ENCODE results near the gene CASKIN1.

CASKIN1 gene

DNA sequence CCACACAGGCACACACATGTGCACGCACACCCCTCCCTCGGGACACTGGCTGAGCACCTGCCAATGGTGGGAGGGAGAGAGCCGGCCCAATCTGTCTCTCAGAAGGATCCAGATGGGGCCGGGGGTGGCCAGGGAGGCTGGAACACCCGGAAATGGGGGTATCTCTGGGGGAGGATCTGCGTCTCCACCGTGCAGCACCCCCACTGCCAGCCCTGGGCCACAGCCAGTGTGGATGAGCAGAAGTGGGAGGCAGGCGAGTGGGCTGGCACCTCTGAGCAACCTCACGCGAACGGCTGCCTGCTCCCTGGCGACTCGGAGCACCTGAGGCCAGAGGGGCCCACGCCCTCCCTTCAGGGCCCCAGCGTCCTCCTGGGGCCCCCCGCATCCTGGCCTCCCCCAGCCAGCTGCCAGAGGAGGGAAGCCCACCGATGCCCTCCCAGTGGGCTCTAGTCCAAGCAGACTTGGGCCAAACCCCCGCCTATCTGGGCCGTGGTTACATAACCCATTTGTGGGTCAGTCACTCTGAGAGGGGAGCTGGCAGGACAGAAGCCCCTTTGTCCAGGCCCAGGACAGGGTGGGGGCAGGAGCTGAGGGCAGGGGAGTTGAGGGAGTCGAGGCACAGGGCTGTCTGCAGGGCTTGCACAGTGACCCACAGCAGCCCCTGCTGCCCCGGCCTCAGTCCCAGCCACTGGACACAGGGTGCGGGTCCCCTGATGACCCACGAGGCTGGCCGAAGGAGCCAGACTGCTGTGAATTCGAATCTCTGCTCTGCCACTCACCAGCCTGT is 5.6 kb downstream of the CASKIN1 start:
- DNase-seq = no peak

DNA sequence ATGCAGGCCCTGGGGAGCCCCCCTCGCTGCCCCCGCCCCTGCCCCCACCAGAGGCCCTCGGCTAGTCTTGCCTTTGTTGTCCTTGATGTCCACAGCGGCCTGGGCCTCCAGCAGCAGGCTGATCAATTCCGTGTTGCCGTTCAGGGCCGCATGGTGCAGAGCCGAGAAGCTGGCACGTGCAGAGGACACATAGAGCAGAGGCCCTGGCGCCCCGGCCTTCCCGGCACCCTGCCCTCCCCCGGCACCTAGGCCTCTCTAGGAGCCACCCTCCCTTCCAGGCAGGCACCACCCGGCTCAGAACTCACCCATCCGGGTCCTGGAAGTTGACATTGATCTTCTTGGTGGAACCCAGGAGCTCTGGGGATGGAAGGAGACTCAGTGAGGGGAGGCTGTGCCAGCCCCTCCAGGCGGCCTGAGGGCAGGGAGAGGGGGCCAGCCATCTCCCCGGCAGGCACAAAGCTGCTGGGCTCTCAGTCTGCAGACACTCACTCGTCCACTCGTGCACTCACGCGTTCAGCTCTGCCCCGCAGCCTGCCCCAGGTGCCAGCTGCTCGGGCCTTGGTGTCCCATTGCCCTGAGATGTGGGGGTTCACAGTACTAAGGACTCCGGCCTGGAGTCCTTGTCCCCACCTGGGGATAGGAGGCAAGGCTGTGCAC is 6.3 kb downstream of the CASKIN1 start:
- DNase-seq = no peak

DNA sequence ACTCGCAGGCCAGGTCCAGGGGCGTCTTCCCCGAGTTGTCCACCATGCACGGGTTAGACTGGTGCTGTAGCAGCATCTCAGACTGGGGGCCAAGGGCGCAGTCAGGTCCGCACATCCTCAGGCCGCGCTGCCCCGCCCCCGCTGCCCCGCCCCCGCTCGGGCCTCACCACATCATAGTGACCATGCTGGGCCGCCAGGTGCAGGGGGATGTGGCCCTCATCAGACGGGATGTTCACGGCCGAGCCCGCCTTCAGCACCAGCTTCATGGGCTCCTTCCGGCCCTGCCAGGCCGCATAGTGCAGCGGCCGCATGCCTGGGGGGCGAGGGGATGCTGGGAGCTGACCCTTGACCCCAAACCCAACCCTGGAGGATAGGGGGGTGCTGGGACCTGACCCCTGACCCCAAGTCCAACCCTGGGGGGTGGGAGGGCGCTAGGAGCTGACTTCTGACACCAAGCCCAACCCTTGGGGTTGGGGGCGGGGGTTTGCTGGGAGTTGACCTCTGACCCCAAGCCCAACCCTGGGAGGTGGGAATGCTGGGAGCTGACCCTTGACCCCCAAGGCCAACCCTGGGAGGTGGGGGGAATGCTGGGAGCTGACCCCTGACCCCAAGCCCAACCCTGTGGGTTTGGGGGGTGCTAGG is 7.0 kb downstream of the CASKIN1 start:
- no peak for DNase-seq

DNA sequence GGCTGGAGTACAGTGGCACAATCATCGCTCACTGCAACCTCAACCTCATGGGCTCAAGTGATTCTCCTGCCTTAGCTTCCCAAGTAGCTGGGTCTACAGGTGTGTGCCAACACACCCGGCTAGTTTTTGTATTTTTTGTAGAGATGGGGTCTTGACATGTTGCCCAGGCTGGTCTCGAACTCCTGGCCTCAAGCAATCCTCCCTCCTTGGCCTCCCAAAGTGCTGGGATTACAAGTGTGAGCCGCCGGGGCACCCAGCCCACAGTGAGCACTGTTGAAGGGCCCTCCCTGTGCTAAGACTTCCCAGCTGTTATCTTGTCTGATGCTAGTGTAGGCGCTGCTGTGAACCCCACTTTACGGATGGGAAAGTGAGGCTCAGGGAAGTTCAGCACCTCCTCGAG is 8.0 kb downstream of the CASKIN1 start:
- no peak for DNase-seq

DNA sequence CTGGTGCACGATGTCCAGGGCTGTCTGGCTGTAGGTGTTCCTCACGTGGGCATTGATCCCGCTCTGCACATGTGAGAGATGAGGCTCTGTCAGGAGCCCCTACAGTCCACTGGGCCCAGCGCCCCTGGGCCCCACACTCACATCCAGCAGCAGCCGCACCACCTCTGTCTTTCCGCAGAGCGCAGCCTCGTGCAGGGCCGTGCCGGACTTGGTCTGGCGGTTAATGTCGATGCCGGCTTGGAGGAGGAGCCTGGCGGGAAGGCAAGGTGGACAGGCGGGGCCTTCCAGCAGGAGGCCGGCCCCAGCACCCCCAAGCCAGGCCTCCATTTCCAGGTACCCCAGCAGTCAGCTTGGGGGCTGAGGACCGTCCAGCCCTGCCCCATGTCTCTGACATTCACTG is 9.2 kb downstream of the CASKIN1 start:
- DNase-seq = no peak

DNA sequence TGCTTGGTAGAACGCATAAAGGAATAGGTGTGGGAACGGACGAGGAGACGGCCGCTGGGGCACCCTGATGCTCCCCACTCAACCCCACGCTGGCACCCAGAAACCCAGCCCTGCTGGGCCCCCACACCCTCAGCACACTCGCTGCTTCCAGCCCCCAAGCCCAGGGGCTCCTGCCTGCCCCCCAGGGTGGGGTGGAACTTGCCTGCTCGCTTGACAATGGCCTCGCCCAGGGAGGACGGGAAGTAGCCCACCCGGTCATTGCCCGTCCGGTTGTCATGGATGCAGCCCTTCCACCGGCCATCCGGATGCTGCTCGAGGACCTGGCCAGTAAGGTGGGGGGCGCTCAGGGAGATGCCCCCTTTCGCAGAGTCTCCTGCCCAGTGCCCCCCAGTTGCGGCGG is 9.9 kb downstream of the CASKIN1 start:
- DNase-seq = no peak

DNA sequence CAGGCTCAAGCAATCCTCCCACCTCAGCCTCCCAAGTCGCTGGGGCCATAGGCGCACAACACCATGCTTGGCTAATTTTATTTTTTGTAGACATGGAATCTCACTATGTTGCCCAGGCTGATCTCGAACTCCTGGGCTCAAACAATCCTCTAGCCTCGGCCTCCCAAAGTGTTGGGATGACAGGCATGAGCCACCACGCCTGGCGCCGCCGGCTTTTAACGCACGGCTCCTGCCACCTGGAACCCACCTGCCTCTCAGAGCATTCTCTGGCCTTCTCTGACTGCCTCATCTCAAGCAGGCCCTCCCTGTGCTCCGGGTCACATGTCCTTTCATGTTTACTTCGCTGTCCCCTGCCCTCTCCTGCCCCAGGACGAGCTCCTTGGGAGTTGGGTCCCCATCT is 10.3 kb downstream of the CASKIN1 start:
- DNase-seq = no peak

DNA sequence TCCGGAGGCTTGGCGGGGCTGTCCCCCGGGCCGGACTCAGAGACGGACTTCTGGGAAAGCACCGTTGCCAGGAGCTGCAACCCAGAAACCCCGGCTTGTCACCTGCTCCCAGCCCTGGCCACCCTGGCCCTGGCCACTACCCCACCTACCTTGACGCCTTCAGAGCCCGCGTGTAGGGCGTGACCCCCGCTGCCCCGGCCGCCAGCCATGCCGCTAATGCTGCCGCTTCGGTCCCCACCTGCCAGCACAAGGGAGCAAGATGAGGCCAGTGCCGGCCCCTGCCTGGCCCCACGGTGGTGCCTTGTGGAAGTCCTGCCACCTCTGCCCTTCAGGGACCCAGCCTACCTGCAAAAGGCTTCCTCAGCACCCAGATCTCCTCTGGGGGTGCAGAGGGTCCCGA is 11.4 kb downstream of the CASKIN1 start:
- no peak for DNase-seq

DNA sequence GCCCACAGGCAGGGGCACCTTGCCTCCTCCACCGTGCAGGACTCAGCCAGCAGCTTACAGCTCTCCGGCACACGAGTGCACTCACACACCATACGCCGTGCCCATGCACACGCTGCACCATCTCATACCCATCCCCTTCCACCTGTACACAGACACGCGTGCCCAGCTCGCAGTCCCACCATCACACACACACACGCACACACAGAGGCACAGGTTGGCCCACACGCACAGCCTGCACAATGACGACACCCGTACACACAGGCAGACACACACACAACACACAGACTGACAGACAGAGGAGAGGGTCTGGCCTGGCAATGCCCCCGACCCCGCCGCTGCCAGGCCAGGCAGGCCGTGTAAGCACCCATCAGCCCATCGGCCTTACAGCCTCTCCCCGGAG is 12.1 kb downstream of the CASKIN1 start:
- no peak for DNase-seq

DNA sequence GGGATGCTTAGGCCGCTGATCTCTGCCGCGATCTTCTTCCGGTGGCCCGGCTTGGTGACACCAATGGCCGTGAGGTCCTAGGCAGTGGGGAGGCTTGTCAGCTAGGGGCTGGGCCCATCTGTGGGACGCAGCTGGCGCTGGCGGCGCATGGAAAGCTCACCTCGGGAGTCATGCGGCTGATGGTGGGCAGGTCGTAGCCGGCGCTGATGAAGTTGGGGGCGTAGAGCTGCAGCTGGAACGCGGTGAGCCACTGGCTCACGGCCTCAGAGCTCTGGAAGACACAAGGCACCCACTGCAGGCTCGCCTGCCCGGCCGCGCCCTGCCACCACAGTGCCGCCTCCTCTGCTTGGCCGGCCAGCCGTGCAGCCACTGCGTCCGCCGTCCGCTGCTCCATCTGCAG is 12.7 kb downstream of the CASKIN1 start:
- DNase-seq = no peak

DNA sequence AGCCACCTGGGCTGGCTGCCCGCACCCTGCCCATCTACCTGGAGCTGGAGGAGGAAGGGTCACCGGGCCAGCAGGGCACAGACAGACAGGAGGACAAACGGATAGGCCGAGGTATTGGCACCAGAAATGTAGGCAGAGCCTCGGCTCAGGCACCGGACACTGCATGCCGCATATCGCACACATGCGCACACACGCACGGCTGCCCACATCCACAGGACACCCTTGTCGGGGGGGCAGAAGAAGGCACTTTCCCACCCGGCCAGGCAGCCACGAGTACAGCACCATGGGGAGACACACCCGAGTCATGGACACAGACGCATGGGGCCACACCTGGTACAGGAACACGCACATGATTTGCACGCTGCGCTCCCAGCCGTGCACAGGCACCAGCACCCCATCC is 14.5 kb downstream of the CASKIN1 start:
- no peak for DNase-seq

DNA sequence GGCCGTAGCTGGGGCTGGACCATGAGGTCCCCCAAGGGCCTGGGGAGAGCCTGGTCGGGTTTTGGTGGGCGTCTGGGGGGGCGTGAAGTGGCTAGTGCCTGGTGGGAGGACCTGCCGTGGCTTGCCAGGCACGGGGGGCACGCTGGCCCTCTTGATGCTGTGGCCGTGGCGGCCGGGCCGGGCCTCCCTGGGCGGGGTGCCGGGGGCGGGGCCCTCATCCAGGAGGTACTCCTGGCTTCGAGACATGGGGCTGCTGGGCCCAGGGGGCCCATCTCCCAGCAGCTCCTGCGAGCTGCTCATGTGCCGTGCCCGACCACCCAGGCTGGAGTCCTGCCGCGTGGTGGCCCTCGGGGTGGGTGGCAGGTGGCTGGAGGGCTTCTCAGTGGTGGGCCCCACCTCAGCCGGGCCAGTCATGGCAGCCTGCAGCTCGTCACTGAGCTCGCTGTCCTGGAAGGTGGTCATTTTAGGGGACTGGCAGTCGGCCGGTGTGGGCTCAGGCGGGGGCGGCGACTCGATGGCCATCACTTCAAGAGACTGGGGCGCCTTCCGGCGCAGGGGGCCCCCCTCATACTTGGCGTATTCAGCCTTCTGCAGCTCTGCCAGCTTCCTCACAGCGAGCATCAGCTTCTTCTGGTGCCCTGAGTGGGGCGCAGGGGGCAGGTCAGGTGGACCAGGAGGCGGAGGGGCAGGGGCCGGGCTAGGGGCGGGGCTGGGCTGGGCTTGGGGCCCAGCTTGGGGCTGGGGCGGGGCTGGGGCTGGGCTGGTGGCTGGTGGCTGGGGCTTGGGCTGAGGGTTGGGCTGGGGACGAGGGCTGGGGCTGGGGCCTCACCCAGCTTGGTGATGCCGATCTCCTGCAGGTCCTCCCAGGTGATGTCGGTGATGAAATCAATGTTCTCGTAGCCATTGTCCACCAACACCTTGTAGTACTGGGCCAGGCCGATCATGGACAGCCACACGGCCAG is 15.2 kb downstream of the CASKIN1 start:
- no peak for DNase-seq

DNA sequence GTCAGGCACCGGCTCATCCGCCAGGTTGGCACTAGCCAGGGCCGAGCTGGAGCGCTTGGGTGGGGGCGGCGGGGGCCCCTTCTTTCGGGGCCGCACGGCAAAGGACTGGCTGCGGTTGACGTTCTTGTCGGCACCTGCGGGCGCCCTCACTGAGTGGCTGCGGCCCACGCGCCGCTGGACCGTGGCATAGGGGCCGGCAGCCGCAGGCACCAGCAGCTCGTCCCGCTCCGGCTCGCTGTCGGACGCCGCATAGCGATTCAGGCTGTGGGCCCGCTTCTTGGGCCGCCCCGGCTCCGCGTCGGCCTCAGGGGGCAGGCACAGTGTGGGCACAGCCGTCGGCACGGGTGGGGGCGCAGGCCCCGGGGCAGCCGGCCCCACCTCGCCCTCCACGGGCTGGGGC is 15.9 kb downstream of the CASKIN1 start:
- DNase-seq = no peak

DNA sequence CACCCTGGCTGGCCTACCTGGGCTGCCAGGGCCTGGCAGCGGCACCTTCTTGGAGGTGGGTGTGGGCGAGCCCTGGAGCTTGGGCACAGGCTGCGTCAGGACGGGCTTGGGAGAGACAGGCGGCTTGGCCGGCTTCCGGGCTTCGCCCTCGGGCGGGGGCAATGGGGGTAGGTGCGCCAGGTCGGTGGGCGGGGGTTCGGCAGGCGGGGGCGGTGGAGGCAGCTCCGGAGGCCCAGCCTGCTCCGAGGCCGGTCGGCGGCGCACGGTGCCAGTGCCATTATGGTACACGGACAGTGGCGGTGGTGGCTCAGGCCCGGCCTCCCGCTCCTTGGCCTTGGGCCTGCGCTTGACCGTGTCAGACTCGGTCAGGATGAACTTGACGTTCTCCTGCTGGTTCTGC is 16.8 kb downstream of the CASKIN1 start:
- no peak for DNase-seq

DNA sequence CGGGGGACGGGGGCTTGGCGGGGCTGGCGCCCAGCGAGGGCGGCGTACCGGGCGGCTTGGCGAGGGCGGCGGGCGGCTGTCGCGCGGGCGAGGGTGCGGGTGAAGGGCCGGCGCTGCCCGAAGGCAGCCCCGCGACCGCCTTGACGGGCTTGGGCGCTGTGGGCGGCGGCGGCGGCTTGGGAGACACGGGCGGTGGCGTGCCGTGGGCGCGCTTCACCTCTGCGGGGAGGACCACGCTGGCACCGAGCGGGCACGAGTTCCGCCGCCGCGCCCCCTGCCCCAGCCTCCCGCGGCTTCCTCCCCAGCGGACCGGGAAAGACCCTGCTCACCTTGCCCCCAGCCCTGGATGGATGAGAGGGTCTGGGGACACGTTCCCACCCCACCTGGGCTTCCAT is 17.3 kb downstream of the CASKIN1 start:
- DNase-seq = no peak

DNA sequence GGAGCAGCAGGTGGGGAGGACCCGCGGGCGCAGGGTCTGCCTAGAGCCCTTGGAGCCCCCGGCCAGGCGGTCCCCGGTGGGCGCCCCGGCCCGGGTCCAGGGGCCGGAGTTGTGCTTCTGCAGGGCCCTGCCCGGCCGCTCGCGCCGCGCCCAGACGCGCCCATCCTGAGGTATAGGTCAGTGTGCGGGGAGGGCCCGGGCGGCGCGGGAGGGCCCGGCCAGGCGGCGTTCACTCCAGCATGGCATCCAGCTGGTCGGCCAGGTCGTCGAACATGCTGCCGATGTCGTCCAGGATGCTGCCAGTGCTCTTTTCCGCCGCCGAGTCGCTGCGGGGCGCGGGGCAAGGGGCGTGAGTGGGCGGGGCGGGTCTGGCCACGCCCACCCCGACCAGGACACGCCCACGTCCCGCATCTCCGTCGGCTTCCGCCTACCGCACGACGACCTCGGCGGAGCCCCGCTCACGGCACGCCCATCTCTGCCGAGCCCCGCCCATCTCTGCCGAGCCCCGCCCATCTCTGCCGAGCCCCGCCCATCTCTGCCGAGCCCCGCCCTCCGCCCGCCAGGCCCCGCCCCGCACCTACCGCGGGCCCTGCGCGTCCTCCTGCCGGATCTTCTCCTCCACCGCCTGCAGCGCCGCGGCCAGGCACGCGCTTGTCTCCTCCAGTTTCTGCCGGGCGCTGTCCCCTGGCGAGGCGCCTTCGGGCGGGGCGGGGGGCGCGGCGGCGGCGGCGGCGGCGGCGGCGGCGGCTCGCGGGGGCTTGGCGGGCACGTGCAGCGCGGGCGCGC is 17.9 kb downstream of the CASKIN1 start:
- DNase-seq = no peak

DNA sequence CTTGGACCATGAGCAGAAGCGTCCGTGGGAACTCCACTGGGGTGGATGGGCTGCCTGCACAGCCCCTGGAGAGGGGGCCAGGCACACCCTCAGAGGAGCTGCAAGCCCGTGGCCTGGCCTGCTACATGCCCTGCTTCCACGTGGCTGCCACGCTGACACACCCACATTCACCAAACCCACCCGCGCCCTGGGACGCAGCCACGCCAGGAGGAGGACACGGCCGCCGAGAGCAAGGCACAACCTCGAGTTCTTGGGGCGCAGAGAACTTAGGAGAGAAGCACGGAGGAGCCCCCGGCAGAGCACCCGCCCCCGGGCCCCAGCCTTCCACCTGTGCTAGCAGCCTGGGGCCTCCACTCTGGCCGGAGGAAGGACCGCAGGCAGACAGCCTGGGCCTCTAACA is 18.8 kb downstream of the CASKIN1 start:
- DNase-seq = no peak

DNA sequence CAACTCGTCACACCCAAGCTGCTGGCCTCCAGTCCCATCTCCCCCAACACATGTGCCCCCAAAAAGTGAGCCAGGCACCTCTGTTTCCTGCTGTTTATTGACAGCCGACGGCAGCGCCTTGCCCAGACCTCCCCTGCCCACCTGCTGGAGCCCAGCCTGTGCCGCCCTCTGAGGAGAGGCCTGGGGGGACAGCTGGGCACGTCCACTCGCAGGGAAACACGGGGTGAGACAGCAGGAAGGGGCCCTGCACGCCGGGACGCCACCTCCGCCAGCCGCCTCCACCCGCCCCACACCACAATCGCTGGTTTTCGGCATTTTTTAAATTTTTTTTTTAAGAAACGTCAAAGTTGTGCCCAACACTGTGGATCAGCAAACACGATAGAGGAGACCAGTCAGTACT is 19.3 kb downstream of the CASKIN1 start:
- DNase-seq = no peak

DNA sequence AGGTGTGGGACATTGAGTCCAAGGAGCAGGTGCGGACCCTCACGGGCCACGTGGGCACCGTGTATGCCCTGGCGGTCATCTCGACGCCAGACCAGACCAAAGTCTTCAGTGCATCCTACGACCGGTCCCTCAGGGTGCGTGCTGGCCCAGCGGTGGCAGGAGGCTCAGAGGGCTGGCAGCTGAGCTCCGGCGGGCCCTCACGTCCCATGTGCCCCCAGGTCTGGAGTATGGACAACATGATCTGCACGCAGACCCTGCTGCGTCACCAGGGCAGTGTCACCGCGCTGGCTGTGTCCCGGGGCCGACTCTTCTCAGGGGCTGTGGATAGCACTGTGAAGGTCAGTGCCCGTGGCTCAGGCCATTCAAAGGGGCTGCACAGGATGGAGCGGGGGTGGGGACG is 20.4 kb downstream of the CASKIN1 start:
- DNase-seq = no peak

DNA sequence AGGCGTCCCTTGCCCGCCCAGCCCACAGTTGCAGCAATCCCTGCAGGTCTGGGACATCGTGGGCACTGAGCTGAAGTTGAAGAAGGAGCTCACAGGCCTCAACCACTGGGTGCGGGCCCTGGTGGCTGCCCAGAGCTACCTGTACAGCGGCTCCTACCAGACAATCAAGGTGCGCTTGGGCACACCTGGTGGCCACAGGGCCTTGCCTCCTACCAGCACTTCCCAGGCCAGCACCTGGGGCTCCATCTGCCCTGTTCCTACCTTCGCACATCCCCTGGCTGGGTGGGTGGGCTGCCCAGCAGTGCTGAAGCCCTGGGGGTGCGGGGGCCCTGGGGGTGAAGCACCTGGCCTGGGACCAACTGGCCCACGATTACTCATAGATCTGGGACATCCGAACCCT is 21.0 kb downstream of the CASKIN1 start:
- no peak for DNase-seq

DNA sequence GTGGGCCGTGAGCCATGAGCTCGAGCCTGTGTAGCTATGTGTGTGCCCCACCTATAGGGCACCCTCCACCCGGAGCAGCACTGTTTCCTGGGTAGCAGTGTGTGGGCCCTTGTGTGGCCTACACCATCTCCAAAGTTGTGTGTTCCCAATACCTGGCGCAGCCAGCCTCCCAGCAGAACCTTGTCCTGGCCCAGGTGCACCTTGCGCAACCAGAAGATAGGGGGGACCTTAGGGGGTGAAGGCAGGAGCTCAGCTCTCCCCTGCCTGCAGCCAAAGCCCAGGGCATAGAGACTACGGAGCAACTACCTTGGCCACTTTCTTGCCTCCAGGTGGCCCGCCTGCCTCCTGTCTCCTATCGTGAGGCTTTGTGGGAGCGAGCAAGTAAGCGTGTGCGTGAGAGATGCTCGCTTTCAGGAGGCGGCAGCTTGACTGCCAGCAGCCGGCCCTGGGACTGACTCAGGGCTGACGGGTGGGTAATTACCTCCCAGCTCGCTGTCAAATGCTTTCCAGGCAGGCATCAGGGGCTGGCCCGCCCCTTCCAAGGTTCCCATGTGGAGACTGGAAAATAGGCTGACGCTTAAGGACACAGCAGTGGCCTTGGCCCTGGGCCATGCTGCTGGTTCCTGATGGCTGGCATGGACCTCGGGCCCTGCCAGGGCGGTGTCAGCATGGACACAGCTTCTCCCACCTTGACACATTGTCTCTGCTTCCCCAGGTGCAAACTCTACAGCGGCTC is 21.8 kb downstream of the CASKIN1 start:
- DNase-seq = no peak

DNA sequence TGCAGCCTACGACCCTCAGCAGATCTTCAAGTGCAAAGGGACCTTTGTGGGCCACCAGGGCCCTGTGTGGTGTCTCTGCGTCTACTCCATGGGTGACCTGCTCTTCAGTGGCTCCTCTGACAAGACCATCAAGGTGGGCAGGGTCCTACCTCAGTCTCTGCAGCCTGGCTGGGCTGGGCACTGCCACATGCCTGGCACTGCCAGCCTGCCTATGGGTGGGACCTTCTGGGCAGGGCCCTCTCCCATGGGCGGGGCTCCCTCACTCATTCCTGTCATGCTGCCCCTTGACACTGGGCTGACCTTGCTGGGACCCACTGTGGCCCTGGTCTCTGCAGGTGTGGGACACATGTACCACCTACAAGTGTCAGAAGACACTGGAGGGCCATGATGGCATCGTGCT is 22.5 kb downstream of the CASKIN1 start:
- no peak for DNase-seq
